Activated B cell treated with CpG ODN at 0.5 μM for 24 hours (primary cell): ENCODE data around the gene GARIN5A. TPM values are rescaled to one million over a fixed set of nuclear protein-coding genes. Genes with fewer than 3 reads are reported as not detected.

Source experiments
- ATAC-seq: fragments of 200-7000 bp; cut with Tn5 transposase; one replicate; pipeline ENCODE4 v1.10.0; 2021; ENCODE audit warnings: low read depth, mild to moderate bottlenecking, moderate library complexity
- CTCF ChIA-PET: fragments of 350-600 bp; sonication (Branson Sonifier 250); formaldehyde crosslinking; loops from one replicate; lab custom pipeline; 2021; ENCODE audit warnings: antibody characterized with exemption; lab: Charles Lee
- POLR2A ChIA-PET: fragments of 350-600 bp; sonication (Branson Sonifier 250); formaldehyde crosslinking; loops from one replicate; lab custom pipeline; 2021; ENCODE audit warnings: antibody characterized with exemption; lab: Charles Lee
- DNase-seq: peaks from one replicate; pipeline ENCODE4 v3.0.0; 2022
- H3K27ac Mint-ChIP-seq: one replicate; pipeline ENCODE4 v1.8.0; 2020; ENCODE audit warnings: mixed read lengths
- H3K27me3 Mint-ChIP-seq: one replicate; pipeline ENCODE4 v1.8.0; 2021; ENCODE audit warnings: mixed read lengths
- H3K36me3 Mint-ChIP-seq: one replicate; pipeline ENCODE4 v1.8.0; 2021; ENCODE audit warnings: low read depth, mixed read lengths
- H3K4me1 Mint-ChIP-seq: one replicate; pipeline ENCODE4 v1.8.0; 2021; ENCODE audit warnings: mixed read lengths
- H3K4me3 Mint-ChIP-seq: one replicate; pipeline ENCODE4 v1.8.0; 2020; ENCODE audit warnings: mild to moderate bottlenecking, mixed read lengths
- H3K9me3 Mint-ChIP-seq: one replicate; pipeline ENCODE4 v1.8.0; 2020; ENCODE audit warnings: mixed read lengths
- CTCF ChIP-seq: fragments of 200-600 bp; IDR thresholded peaks from one replicate; pipeline ENCODE4 v1.8.0; 2022; ENCODE audit warnings: antibody characterized with exemption, mild to moderate bottlenecking
- intact Hi-C: fragments of 100-400 bp; cut with micrococcal nuclease; formaldehyde crosslinking; loops from one replicate; pipeline ENCODE4 v1.15.1; 2024
- total RNA-seq: library from RNA; stranded (reverse); gene quantifications from 2 replicates; pipeline ENCODE4 v1.2.3, GENCODE V29; 2022

The GARIN5A gene
- total RNA-seq, 1 donor from 2014 or later, result 0.67 TPM

DNA sequence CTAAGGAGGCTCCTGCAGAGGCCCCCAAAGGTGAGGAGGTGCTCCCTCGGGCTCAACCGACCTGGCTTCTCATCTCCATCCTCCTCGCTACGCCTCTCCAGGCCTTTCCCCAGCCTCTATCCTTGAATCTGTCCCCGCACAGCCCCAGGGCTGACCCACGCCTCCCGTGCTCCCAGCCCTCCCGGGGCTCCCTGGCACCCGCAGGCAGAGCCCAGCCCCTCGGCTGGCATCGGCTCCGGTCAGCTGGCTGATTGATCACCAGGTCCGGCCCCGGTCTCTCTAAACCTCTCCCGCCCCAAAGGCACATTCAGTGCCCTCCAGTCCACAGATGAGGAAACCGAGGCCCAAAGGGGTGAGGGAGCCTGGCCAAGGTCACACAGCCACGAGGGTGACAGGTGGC, 41.4 kb downstream of the GARIN5A start:
- intact Hi-C loops, result no loop called here
- ChIA-PET CTCF (no interaction called here), POLR2A (interaction anchor here (1.0 to 10.8 kb wide), 3 partner anchors 17 to 51 kb away, joined by 3 to 282 read pairs (median 7); partner anchors contain the start of genes POLD1 and SPIB)
- H3K36me3 Mint-ChIP-seq, result peaks cover 5% of the 10 kb centered on the region
- no peak for DNase-seq
- no peaks in the 10 kb centered on the region for H3K27me3 Mint-ChIP-seq
- ATAC-seq, result no peak
- no peak overlapping the region for H3K4me3 Mint-ChIP-seq
- no peaks in the 10 kb centered on the region for H3K9me3 Mint-ChIP-seq
- H3K27ac Mint-ChIP-seq, result no peak overlapping the region
- TF ChIP-seq CTCF, result no peak
- H3K4me1 Mint-ChIP-seq, result peaks cover 65% of the 10 kb centered on the region

GRCh38 chr19:50434525-50434924, 42.1 kb downstream of the GARIN5A start:
- peak; percentile 68 for DNase-seq
- no peak for ATAC-seq
- Mint-ChIP-seq H3K27ac (peak overlapping the region; percentile 76), H3K4me3 (peak overlapping the region; percentile 62), H3K9me3 (no peaks in the 10 kb centered on the region), H3K36me3 (peaks cover 5% of the 10 kb centered on the region), H3K27me3 (no peaks in the 10 kb centered on the region), H3K4me1 (peaks cover 72% of the 10 kb centered on the region)
- TF ChIP-seq CTCF, result no peak
- CTCF ChIA-PET, result interaction anchor here (1.1 kb wide), 1 partner anchor 19 kb away, joined by 3 read pairs; no protein-coding TSS in a partner anchor
- POLR2A ChIA-PET, result interaction anchor here (0.6 to 10.8 kb wide), 4 partner anchors 16 to 92 kb away, joined by 3 to 282 read pairs (median 7); partner anchors contain the start of genes POLD1 and SPIB
- intact Hi-C loops, result loop anchor here (1.0 kb wide), 1 partner anchor 27 kb away; no protein-coding TSS in a partner anchor

- CTCF ChIA-PET, result interaction anchor here (1.1 kb wide), 1 partner anchor 18 kb away, joined by 3 read pairs; no protein-coding TSS in a partner anchor
- Mint-ChIP-seq H3K4me1 (peaks cover 82% of the 10 kb centered on the region), H3K36me3 (peaks cover 11% of the 10 kb centered on the region), H3K27me3 (no peaks in the 10 kb centered on the region), H3K4me3 (peak overlapping the region; percentile 89), H3K9me3 (no peaks in the 10 kb centered on the region), H3K27ac (peak overlapping the region; percentile 85)
- DNase-seq (no peak), ATAC-seq (no peak)
- POLR2A ChIA-PET, result interaction anchor here (1.0 to 10.8 kb wide), 4 partner anchors 15 to 50 kb away, joined by 3 to 282 read pairs (median 8); partner anchors contain the start of genes POLD1 and SPIB
- TF ChIP-seq CTCF, result no peak
- intact Hi-C loops, result loop anchor here (1.0 kb wide), 1 partner anchor 28 kb away; no protein-coding TSS in a partner anchor
These were observed 43.2 kb downstream of the GARIN5A start for GRCh38 chr19:50433201-50434180.

DNA sequence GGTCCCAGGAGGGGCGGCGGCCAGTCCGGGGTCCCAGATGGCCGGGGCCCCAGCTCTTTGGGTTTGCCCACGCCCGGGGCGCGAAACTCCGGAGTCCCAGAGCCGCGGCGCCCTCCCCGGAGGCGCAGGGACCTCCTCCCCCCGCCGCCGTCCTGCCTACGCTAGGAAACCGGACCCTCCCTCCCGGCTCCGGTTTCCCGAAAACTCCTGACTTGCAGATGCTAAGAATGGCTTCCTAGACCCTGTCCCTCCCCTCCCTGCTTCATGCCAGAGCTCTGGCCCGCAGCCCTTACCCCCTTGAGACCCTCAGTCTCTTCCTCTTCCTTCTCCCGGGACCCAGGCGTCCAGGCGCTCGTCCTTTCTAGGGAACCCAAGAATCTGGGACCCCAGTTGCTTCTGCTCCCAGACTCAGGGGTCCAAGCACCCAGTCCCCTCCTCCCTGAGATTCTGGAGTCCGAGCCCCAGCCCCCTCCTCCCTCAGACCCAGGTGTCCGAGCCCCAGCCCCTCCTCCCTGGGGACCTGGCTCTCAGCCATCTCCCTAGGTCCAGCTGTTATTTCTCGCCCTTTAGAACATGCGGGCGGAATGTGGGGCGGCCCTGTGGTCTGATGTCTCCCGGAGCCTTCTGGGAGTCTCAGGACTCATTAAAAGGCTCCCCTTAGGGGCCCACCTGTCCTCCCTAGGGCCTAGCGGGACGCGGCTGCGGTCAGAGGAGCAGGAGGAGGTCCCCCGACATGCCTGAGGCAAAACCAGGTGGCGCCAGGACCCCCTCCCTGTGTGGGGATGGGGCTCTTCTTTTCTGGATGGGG, 44.2 kb downstream of the GARIN5A start, which contains the start of gene MYBPC2:
MYBPC2 (plus strand) TSS at position 672 of the 808 bp plus-strand sequence; CDS start at position 734, 62 bp downstream.
- ATAC-seq, result peak; percentile 2
- H3K27me3 Mint-ChIP-seq, result no peaks in the 10 kb centered on the region
- H3K4me1 Mint-ChIP-seq, result peaks cover 93% of the 10 kb centered on the region
- CTCF ChIA-PET, result no interaction called here
- DNase-seq, result peak; percentile 48
- no peak for TF ChIP-seq CTCF
- peak within 1 kb of the TSS; percentile 89 for H3K4me3 Mint-ChIP-seq
- intact Hi-C loops, result no loop called here
- POLR2A ChIA-PET, result interaction anchor here (0.7 to 10.8 kb wide), 5 partner anchors 14 to 75 kb away, joined by 3 to 282 read pairs (median 4); partner anchors contain the start of genes EMC10, GARIN5A, POLD1 and SPIB
- peaks cover 19% of the 10 kb centered on the region for H3K36me3 Mint-ChIP-seq
- peak within 1 kb of the TSS; percentile 95 for H3K27ac Mint-ChIP-seq
- no peaks in the 10 kb centered on the region for H3K9me3 Mint-ChIP-seq
